ENCODE results near the gene RCAN2. TPM values are rescaled to one million over a fixed set of nuclear protein-coding genes. Genes with fewer than 3 reads are reported as not detected.

Gene RCAN2
- total RNA-seq, 1 experiment from 2014 or later, result 3.7 TPM

DNA sequence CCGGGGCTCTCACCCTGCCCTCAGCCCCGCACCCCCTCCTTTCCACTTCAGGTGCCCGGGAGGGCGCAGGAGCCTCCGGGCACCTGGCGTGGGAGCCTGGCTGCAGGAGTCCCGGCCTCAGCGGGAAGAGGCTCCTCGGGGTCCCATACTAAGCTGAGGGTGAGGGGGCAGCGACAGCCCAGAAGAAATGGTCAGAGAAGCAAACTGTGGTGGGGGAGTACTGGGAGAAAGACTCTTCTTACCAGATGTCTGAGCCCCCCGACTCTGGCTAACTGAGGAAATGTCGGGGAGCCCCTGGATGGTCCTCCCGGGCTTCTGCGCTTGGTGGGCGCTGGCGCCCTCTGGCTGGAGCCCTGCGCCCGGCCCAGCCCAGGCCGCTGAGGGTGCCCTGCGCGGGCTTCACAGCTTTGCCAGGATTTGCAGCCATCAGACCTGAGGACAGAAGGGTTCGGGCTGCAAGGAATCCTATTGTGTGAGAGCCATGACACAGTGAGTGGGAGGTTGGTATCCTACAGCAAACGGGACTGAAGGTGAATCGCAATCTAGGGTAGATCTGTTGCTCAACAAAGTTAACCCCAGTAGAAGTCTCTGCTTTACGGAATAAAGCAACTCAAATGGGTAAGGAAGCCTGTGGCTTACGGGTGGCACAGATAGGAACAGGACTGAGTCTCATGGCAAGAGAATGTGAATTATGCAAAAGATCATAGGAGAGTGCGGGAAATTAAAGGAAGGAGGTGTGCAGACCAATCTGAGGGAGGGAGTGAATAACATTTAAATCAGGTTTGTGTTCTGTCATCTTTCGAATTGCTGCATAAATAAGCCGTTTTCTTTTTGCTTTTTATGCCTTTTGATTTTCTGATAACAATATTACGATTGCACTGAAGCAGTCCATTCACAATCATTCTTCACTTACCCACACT is 639 bp upstream of the RCAN2 start:
- DNase-seq, result peak; percentile 75
- peaks cover 23% of the 10 kb centered on the region for H3K4me1 Mint-ChIP-seq (ENCODE audit: low read depth, unreplicated experiment)
- intact Hi-C loops (cut with micrococcal nuclease; ENCODE audit: unreplicated experiment), result loop anchor here (1.0 to 5.0 kb wide), 2 partner anchors 73 to 135 kb away; no protein-coding TSS in a partner anchor
- peaks cover 33% of the 10 kb centered on the region for H3K27me3 Mint-ChIP-seq (ENCODE audit: unreplicated experiment)
- no TSS peak for BruUV-seq (replicated peaks)
- H3K9me3 Mint-ChIP-seq (ENCODE audit: low read depth, unreplicated experiment), result no peaks in the 10 kb centered on the region
- peak overlapping the region; percentile 73 for H3K4me3 Mint-ChIP-seq (ENCODE audit: low read depth, unreplicated experiment)
- CTCF ChIA-PET, result interaction anchor here (0.8 to 1.2 kb wide), 4 partner anchors 10 to 75 kb away, joined by 3 to 4 read pairs (median 4); no protein-coding TSS in a partner anchor
- TF ChIP-seq, protein P1, sequence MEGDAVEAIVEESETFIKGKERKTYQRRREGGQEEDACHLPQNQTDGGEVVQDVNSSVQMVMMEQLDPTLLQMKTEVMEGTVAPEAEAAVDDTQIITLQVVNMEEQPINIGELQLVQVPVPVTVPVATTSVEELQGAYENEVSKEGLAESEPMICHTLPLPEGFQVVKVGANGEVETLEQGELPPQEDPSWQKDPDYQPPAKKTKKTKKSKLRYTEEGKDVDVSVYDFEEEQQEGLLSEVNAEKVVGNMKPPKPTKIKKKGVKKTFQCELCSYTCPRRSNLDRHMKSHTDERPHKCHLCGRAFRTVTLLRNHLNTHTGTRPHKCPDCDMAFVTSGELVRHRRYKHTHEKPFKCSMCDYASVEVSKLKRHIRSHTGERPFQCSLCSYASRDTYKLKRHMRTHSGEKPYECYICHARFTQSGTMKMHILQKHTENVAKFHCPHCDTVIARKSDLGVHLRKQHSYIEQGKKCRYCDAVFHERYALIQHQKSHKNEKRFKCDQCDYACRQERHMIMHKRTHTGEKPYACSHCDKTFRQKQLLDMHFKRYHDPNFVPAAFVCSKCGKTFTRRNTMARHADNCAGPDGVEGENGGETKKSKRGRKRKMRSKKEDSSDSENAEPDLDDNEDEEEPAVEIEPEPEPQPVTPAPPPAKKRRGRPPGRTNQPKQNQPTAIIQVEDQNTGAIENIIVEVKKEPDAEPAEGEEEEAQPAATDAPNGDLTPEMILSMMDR (IDR thresholded peaks at IDR 0.05; ENCODE audit: unreplicated experiment), result peak; percentile 28
- peaks cover 20% of the 10 kb centered on the region for H3K36me3 Mint-ChIP-seq (ENCODE audit: insufficient read depth, unreplicated experiment)
- no peak overlapping the region for H3K27ac Mint-ChIP-seq (ENCODE audit: unreplicated experiment)

DNA sequence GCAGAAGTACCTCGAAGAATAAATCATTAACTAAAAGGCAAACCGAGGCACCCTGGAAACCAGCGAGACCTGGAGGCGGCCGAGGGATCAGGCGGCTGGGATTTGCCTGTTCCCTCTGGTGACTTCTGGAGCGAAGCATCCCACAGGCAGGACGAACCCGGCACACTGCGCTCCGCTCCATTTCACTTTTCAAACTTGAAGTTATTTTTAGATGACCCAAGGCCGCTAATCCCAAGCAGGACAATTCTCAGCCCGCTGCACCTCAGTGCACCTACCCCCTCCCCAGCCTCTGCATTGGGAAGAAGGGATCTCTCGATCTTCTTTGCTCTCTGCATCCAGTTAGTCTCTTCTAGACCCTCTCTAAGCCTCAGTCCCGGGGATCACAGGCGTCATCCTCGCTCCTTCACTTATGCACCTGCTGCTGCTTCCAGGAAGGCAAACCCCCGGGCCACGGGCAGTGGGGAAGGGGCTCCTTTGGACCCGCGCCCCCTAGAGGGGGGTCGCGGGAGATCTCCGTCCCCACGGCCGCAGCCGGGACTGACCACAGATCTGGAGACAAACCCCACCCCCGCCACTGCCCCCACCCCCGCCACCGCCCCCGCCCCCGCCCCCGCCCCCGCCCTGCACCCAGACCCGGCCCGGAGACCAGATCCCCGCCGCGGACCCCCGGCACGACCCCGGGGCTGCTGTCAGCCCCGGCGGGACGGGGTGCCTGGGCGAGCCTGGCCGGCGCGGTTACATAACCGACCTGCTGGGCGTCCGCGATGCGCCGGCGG is 636 bp downstream of the RCAN2 start:
- CTCF ChIA-PET, result interaction anchor here (0.8 to 1.2 kb wide), 4 partner anchors 11 to 74 kb away, joined by 3 to 4 read pairs (median 4); no protein-coding TSS in a partner anchor
- peaks cover 20% of the 10 kb centered on the region for H3K36me3 Mint-ChIP-seq (ENCODE audit: insufficient read depth, unreplicated experiment)
- peak; percentile 33 for DNase-seq
- no peaks in the 10 kb centered on the region for H3K9me3 Mint-ChIP-seq (ENCODE audit: low read depth, unreplicated experiment)
- H3K27me3 Mint-ChIP-seq (ENCODE audit: unreplicated experiment), result peaks cover 33% of the 10 kb centered on the region
- peak overlapping the region; percentile 73 for H3K4me3 Mint-ChIP-seq (ENCODE audit: low read depth, unreplicated experiment)
- TF ChIP-seq, protein P1 (IDR thresholded peaks at IDR 0.05; ENCODE audit: unreplicated experiment), result peak; percentile 51
- peaks cover 23% of the 10 kb centered on the region for H3K4me1 Mint-ChIP-seq (ENCODE audit: low read depth, unreplicated experiment)
- H3K27ac Mint-ChIP-seq (ENCODE audit: unreplicated experiment), result no peak overlapping the region
- BruUV-seq (replicated peaks), result no TSS peak
- intact Hi-C loops (cut with micrococcal nuclease; ENCODE audit: unreplicated experiment), result loop anchor here (5.0 kb wide), 1 partner anchor 137 kb away; no protein-coding TSS in a partner anchor

DNA sequence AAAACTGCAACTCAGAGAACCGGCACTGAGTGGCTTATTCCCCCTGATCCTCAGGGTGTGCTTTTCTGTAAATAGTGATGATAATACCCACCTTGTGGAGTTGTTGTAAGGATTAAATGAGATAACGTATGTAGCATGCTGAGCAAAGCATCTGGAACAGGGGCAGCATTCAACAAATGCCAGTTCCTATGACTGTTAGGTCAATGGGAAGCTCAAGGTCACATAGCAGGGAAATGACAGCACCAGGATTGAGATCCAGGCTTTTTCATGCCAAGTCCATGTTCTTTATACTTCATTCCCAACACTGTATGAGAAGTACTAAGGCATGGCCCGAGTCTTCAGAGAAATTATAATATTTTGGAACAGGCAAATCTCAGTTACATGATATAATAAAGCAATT is 5.1 kb downstream of the RCAN2 start:
- Mint-ChIP-seq H3K27me3 (ENCODE audit: unreplicated experiment) (peaks cover 33% of the 10 kb centered on the region), H3K27ac (ENCODE audit: unreplicated experiment) (no peak overlapping the region), H3K4me3 (ENCODE audit: low read depth, unreplicated experiment) (no peak overlapping the region), H3K9me3 (ENCODE audit: low read depth, unreplicated experiment) (no peaks in the 10 kb centered on the region), H3K4me1 (ENCODE audit: low read depth, unreplicated experiment) (peaks cover 11% of the 10 kb centered on the region), H3K36me3 (ENCODE audit: insufficient read depth, unreplicated experiment) (peaks cover 12% of the 10 kb centered on the region)
- TF ChIP-seq, protein P1 (IDR thresholded peaks at IDR 0.05; ENCODE audit: unreplicated experiment), result no peak
- no peak for DNase-seq
- intact Hi-C loops (cut with micrococcal nuclease; ENCODE audit: unreplicated experiment), result no loop called here
- CTCF ChIA-PET, result no interaction called here
- BruUV-seq (replicated peaks), result no TSS peak

DNA sequence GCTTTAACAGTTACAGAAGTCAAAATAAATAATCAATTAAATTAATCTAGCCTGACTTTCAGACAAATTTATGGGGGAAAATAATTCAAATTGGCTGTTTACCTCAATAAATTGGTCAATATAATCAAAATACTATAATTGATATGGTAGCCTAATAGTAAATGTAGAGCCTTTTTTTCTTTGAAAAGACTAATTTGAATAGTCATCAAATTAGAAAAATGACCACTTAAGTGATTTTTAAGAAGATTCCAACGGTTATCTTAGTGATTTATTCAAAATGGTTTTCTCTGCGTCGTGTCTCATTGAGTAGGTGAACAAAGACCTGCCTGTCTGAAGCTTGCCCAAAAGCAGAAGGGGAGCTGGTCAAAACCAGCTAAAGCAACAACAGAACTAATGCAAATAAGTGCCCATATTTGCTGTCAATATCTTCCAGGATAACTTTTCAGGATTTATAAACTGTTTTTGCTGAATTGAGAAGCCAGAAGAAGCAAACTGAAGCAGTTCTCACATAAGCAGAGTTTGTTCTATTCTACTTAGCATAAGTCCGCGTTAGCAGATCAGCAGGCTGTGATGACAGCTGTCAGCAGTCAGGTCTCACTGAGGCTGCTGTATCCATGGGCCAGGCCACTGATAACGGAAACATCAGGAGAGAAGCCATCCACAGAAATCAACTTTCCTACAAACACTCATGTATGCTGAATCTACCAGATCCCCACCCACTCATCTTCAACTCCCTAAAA is 7.0 kb downstream of the RCAN2 start:
- no TSS peak for BruUV-seq (replicated peaks)
- Mint-ChIP-seq H3K27ac (ENCODE audit: unreplicated experiment) (no peak overlapping the region), H3K4me1 (ENCODE audit: low read depth, unreplicated experiment) (no peaks in the 10 kb centered on the region), H3K9me3 (ENCODE audit: low read depth, unreplicated experiment) (no peaks in the 10 kb centered on the region), H3K27me3 (ENCODE audit: unreplicated experiment) (peaks cover 15% of the 10 kb centered on the region), H3K36me3 (ENCODE audit: insufficient read depth, unreplicated experiment) (no peaks in the 10 kb centered on the region), H3K4me3 (ENCODE audit: low read depth, unreplicated experiment) (no peak overlapping the region)
- TF ChIP-seq, protein P1 (IDR thresholded peaks at IDR 0.05; ENCODE audit: unreplicated experiment), result no peak
- no peak for DNase-seq
- intact Hi-C loops (cut with micrococcal nuclease; ENCODE audit: unreplicated experiment), result no loop called here
- CTCF ChIA-PET, result no interaction called here

All from Calu3 (cell line).